HG03460 (cell line): ENCODE results near the gene CLK1.
"Not testable (repeated sequence)": the region's sequence is repeated elsewhere in the genome, so short reads cannot be mapped to it uniquely, and the experiment has no call there.

ENCODE experiments used
- ATAC-seq: cut with Tn5 transposase; IDR thresholded peaks from one replicate; pipeline ENCODE4 v1.9.1; 2021; ENCODE audit not compliant: unreplicated experiment

CLK1 gene

DNA sequence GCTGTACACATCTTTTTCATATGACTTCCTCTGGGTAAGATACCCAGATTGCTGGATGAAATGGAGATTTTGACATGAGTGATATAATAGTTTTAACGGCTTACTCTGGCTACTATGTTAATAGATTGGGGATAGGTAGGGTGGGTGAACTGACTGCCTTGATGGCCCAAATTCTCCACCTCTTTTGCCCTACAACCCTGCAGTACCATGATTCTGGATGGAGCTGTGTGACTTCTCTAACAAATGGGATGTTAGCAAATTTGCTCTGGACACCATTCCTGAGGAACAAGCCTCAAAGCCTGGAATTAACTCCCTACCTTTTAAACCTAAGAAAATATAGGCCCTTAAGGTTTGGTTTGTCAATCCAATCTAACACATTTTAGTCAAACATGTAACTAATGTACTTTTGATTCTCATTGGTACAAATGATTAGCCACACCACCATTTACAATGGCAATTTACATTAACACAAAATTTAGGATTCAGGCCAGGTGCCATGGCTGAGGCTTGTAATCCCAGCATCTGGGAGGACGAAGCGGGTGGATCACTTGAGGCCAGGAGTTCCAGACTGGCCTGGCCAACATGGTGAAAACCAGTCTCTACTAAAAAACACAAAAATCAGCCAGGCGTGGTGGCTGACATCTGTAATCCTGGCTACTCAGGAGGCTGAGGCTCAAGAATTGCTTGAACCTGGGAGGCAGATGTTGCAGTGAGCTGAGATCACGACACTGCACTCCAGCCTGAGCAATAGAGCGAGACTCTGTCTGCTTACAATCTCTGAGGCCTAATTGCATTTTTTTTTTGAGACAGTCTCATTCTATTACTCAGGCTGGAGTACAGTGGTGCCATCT, 12.8 kb downstream of the CLK1 start:
- no peak for ATAC-seq

- no peak for ATAC-seq
These were observed 13.8 kb downstream of the CLK1 start for GRCh38 chr2:200850512-200851256.

DNA sequence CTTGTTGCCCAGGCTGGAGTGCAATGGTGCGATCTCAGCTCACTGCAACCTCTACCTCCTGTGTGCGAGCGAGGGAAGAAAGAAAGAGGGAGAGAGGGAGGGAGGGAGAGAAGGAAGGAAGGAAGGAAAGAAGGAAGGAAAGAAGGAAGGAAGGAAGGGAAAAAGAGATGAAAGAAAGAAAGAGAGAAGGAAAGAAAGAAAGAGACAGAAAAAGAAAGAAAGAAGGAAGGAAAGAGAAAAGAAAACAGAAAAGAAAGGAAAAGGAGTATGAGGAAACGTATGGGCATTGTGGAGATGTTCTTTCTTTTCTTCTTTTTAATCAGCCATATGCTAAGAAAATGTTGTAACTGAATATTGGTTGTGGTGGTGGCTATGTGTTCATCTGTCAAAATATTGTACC, 16.5 kb downstream of the CLK1 start:
- no peak for ATAC-seq

DNA sequence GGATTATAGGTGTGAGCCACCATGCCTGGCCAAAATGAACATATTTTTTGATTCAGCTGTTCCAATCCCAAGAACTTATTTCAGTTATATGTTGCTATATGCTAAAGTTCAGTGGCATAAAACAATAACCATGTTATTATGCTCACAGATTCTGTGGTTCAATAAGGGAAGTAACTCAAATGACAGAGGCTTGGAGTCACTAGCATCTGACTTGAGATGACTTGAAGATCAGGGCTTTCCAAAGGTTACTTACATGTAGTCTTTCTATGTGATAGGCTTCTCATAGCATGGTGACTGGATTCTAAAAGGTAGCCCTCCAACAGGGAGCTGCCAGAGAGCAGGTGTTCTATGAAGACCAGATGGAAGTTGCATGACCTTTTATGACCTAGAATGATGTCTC, 17.2 kb downstream of the CLK1 start:
- ATAC-seq = no peak

DNA sequence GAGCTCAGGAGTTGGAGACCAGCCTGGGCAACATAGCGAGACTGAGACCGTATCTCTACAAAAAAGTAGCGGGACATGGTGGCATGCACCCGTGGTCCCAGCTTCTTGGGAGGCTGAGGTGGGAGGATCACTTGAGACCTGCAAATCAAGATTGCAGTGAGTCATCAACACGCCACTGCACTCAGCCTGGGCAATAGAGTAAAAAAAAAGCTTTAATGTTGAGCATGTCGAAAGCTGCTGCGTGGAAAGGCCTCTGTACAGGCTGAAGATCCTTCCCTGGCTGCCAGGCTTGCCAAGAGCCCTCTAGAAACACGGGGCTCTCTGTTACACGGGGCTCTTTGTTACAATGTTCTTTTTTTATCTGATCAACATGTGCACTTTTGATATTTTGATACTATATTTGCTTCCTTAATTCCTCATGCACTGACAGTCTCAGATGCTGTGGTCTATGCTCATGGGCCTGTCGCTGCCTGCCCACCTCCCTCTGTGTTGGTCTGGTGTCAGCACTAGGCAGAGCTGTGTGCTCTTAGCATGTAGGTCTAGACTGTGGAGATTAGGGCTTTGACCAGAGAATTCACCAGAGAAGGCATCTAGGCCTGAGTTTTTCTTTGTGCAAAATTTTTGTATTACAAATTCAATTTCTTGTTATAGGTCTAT, 18.7 kb downstream of the CLK1 start:
- no peak for ATAC-seq

DNA sequence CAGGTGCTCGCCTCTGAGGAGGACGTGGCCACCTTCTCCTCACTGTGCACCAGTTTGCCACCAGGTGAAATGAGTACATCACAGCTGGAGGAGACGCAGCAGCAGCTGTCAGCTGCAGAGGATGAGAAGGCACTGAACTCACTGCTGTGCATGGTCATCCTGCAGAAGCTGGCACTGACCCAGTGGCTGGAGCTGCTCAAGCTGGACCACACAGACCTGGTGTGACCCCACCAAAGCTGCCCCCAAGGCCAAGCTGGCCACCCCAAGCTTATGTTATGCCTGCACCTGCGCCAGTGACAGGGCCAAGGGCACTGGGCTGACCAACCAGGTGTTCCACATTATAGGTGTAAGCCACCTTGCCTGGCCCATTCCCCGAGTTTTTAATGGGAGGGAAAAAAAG, 19.3 kb downstream of the CLK1 start:
- ATAC-seq = no peak

DNA sequence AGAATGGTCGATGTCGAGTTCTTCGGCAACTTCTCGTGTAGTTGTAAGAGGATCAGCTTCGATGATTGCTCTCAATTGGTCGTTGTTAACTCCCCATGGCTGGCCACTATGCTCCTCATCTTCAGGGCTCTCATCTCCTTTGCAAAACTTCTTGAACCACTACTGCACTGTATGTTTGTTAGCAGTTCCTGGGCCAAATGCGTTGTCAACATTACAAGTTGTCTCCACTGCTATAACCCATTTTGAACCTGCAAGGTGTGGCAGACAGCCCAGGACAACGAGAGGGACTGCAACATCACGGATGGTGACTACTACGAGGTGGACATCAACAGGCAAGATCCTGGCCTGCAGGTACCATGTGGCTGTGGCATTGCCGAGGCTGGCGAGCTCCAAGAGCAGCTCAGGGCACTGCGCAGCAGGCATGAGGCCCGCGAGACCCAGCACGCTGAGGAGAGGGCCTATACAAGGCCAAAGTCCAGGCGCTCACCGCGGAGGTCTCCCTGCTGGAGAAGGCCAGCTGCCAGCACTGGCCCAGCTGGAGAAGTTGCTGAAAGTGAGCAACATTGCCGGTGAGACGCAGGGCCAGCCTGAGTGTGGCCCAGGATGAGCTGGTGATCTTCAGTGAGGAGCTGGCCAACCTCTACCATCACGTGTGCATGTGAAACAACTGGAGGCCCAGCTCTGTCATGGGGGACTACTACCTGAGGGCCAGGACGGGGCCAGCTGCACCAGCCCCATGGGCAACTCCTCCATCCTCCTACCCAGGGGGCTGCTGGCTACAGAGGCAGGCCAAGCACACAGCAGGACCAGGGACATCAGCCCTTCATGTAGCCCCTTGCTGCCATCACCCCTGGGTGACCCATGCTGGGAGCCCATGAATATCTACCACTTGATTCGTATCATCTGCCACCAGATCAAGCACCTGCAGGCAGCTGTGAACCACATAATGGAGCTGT, 20.2 kb downstream of the CLK1 start:
- ATAC-seq = no peak

- no peak for ATAC-seq
These were observed 24.9 kb downstream of the CLK1 start for GRCh38 chr2:200839513-200839912.

GRCh38 chr2:200834701-200835100, 29.8 kb downstream of the CLK1 start:
- no peak for ATAC-seq

- ATAC-seq = no peak
These were observed 35.2 kb downstream of the CLK1 start for GRCh38 chr2:200829258-200829655.

GRCh38 chr2:200828572-200829257, 35.7 kb downstream of the CLK1 start:
- ATAC-seq = no peak

DNA sequence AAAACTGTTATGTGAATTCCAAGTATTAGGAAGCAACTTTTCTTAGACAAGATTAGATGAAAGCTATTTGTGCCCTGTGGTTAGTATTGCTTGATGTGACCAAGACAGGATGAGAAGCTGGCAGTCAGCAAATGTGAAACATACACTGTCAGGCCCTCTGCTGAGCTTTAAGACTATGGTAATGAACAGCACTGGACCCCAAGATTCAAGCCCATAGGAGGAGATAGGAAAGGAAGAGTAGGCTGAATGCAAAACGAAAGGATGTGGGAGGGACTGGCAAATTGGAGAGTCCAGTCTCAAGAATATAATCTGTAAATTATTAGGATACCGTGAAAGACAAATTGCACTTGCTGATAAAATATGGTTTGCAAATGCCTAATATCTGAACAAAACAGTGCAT, 36.4 kb downstream of the CLK1 start:
- ATAC-seq = no peak

DNA sequence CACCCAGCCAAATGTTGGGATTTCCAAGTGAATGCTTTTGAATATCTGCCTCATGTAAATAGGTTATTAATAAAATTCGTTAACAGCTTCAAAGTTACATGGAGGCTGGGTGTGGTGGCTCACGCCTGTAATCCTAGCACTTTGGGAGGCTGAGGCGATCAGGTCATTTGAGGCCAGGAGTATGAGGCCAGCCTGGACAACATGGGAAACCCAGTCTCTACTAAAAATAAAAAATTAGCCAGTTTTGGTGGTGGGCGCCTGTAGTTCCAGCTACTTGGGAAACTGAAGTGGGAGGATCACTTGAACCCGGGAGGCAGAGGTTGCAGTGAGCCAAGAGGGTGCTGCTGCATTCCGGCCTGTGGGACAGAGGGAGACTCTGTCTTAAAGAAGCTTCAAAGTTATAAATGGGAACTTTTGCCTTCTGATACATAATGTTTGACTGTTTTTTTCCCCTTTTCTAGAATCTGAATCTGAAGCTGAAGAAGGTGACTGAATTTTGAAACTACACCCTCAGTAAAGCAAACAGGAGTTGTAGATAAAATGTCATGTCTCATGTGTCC, 42.7 kb downstream of the CLK1 start:
- no peak for ATAC-seq

GRCh38 chr2:200820573-200821234, 43.8 kb downstream of the CLK1 start:
- no peak for ATAC-seq

DNA sequence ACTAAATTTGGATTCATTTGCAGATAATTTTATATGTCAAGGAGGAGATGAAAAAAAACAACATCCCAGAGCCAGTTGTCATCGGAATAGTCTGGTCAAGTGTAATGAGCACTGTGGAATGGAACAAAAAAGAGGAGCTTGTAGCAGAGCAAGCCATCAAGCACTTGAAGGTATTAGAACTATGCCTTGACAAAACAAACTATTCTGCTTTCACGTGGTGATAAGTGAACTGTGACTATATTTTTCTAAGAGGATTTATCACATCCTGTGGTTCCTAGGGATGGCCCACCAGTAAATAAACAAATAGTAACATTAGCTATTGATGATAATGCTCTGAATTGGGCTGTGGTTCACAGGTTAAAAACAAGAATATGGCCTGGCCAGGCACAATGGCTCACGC, 45.7 kb downstream of the CLK1 start:
- not testable (repeated sequence) for ATAC-seq

DNA sequence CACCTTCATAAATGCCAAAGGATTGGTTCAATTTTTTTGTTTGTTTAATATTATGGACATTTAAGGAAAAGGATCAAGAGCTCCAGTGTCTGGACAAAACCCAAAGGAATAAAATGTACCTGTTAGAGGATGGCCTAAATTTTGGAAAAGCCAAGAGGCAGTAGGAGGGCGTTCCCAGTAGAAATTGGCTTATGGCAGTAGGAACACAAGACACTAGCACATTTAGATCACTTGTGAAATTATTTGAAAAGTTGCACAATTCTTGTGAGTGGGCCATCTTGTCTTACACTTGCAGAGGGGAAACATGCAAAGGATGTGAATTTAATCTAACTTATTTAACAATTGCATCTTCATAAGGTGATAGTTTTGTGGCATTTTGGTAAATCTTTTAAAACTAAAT, 49.5 kb downstream of the CLK1 start:
- no peak for ATAC-seq

GRCh38 chr2:200814276-200814815, 50.1 kb downstream of the CLK1 start:
- ATAC-seq = no peak

DNA sequence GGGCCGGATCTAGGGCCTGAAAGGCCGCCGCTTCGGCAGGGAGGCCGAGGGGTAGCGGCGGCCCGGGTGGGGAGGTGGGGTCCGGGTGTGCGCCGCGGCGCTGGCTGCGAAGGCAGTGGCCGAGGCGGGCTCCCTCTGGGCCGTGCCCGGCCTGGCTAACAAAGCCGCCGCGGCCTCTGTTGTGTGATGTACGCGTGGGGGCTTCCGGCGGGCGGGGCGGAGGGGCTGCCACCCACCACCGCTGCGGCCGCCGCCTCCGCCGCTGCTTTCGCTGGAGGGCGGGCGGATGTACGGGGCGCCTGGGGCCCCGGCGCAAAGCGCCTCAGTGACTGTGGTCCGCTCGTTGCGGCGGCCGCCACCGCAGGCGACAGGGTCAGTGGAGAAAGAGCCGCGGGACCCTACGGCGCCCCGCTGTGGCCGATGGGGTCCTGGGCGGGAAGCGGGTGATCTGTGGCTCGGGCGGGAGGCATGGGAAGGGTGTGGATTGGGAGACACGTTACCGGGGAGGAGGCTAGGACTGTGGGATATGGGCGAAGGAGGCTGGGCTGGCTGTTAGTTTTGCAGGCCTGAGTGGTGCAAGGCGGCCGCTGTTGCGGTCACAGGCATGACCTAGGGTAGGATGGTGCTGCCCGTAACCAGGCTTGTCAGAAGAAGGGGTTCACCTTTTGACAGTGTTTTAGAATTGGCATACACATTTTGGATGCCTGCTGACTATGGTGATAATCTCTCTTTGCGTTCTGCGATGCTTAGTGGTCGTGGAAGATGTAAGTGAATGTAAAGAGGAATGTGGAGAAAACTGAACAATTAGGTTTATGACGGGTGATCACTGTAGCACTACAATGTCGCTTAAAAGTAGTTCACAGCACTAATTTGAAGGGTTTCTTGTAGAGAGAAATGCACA, 52.1 kb downstream of the CLK1 start:
- peak; percentile 41 for ATAC-seq
